ENCODE measurements around the gene RFNG. TPM values are rescaled to one million over a fixed set of nuclear protein-coding genes. Genes with fewer than 3 reads are reported as not detected.

Gene RFNG
- total and polyA plus RNA-seq, 2 of the 4 experiments (the other 2 are of a cell fraction) = 6.8 to 47.3 TPM

GRCh38 chr17:82089723-82090548, 38.3 kb upstream of the RFNG start:
- Histone ChIP-seq H4K5ac (ENCODE audit: low read depth, low read length) (no peak overlapping the region), H3K18ac (ENCODE audit: low read depth, low read length) (no peak overlapping the region), H4K8ac (ENCODE audit: low read depth in 2 of 2, low read length in 2 of 2) (no peak overlapping the region), H3K56ac (ENCODE audit: extremely low read depth, insufficient read depth, low read length) (no peak overlapping the region), H3K9me3 (ENCODE audit: control insufficient read depth, insufficient read depth, low read length) (no peaks in the 10 kb centered on the region), H3K4ac (ENCODE audit: low read depth, low read length) (no peak overlapping the region), H3K4me2 (ENCODE audit: low read depth, low read length) (no peak overlapping the region), H2AK9ac (replicated peaks; ENCODE audit: low read depth, low read length, poor library complexity) (no peak overlapping the region), H2BK15ac (ENCODE audit: low read depth, low read length) (no peak overlapping the region), H3K27ac (ENCODE audit: insufficient read depth, low read length) (no peak overlapping the region), H2AK5ac (ENCODE audit: low read depth, low read length) (no peak overlapping the region), H3K36me3 (ENCODE audit: control insufficient read depth, insufficient read depth, low read length) (peaks cover 90% of the 10 kb centered on the region), H2AFZ (replicated peaks; ENCODE audit: low read length, poor library complexity) (no peak overlapping the region), H3K4me3 (ENCODE audit: insufficient read depth, low read depth, low read length) (no peak overlapping the region), H3K79me1 (ENCODE audit: low read depth in 1 of 2, low read length in 2 of 2) (peaks cover 0 to 13% of the 10 kb centered on the region in 2 experiments; a peak in 2 of 4 replicates), H2BK20ac (ENCODE audit: low read depth, low read length) (no peak overlapping the region), H3K4me1 (ENCODE audit: control insufficient read depth, insufficient read depth, low read length) (no peaks in the 10 kb centered on the region), H2BK5ac (ENCODE audit: low read depth, low read length, poor library complexity, severe bottlenecking) (no peak overlapping the region), H3K14ac (replicated peaks; ENCODE audit: low read depth, low read length) (no peak overlapping the region), H2BK120ac (ENCODE audit: low read depth, low read length) (no peak overlapping the region), H4K91ac (ENCODE audit: insufficient read depth, low read depth, low read length) (no peak overlapping the region), H3K23ac (ENCODE audit: low read depth, low read length) (no peak overlapping the region), H3K27me3 (ENCODE audit: control insufficient read depth, insufficient read depth, low read length) (no peaks in the 10 kb centered on the region), H3K9me1 (ENCODE audit: insufficient read depth, low read length) (no peaks in the 10 kb centered on the region), H3K9ac (ENCODE audit: low read depth, low read length) (no peak overlapping the region), H4K20me1 (ENCODE audit: insufficient read depth, low read length) (peaks cover 6% of the 10 kb centered on the region)
- TF ChIP-seq SMC3 (IDR thresholded peaks at IDR 0.05; ENCODE audit: low read depth, low read length) (no peak), NFE2L2 (IDR thresholded peaks at IDR 0.05; ENCODE audit: low read depth, low read length) (no peak), MAZ (IDR thresholded peaks at IDR 0.05; ENCODE audit: borderline replicate concordance, low read depth, low read length) (no peak), MXI1 (IDR thresholded peaks at IDR 0.05; ENCODE audit: borderline replicate concordance, low read depth, low read length) (no peak), CHD1 (IDR thresholded peaks at IDR 0.05; ENCODE audit: low read depth, low read length) (no peak), BHLHE40 (IDR thresholded peaks at IDR 0.05; ENCODE audit: low read depth, low read length) (no peak), RCOR1 (IDR thresholded peaks at IDR 0.05; ENCODE audit: insufficient replicate concordance, low read length) (no peak), RAD21 (IDR thresholded peaks at IDR 0.05; ENCODE audit: low read length) (no peak), POLR2A (IDR thresholded peaks at IDR 0.05; ENCODE audit: low read depth, low read length) (no peak), ELK1 (IDR thresholded peaks at IDR 0.05; ENCODE audit: borderline replicate concordance, low read depth, low read length) (no peak), CEBPB (IDR thresholded peaks at IDR 0.05; ENCODE audit: low read depth, low read length) (no peak), MAFK (IDR thresholded peaks at IDR 0.05; ENCODE audit: low read depth, low read length) (no peak), FOS (IDR thresholded peaks at IDR 0.05; ENCODE audit: low read depth, low read length) (no peak), CTCF (conservative IDR thresholded peaks at IDR 0.05; ENCODE audit: low read depth, low read length) (no peak)
- 91% methylated on average over 19 of the region's 29 CpGs; no CpG with 5 or more reads in 1 of the 2 experiments for WGBS, 2 experiments (ENCODE audit: extremely low coverage in 2 of 2, insufficient read length in 1 of 2)
- in situ Hi-C loops (cut with MboI; ENCODE audit: low sequenced_read_pairs) (no loop called here), intact Hi-C loops (cut with micrococcal nuclease) (no loop called here), dilution Hi-C loops (cut with HindIII; ENCODE audit: low sequenced_read_pairs, unreplicated experiment) (no loop called here)
- ChIA-PET POLR2A (ENCODE audit: unreplicated experiment) (no interaction called here), CTCF (no interaction called here)
- ATAC-seq (ENCODE audit: low read depth) = no peak
- DNase-seq = no peak
- BruUV-seq (replicated peaks) = no TSS peak
